Neural progenitor cell (in vitro differentiated cells): ENCODE data around the gene FIBCD1.
A peak's percentile ranks its signal among the peaks of the same experiment; 100 is the strongest.

Source experiments
- EZH2 ChIP-seq: fragments of 200-600 bp; sonication (generic); IDR thresholded peaks from 2 replicates; pipeline ENCODE4 v1.6.1; 2017; ENCODE audit warnings: antibody characterized with exemption, mild to moderate bottlenecking, moderate library complexity
- EZH2phosphoT487 ChIP-seq: fragments of 200-600 bp; sonication (generic); IDR thresholded peaks from 2 replicates; pipeline ENCODE4 v1.6.1; 2017; ENCODE audit warnings: antibody characterized with exemption
- TF ChIP-seq, protein P1 (sequence below): fragments of 200-600 bp; sonication (generic); IDR thresholded peaks from 2 replicates; pipeline ENCODE4 v1.5.1; 2017; ENCODE audit warnings: antibody characterized with exemption, mild to moderate bottlenecking

DNA sequence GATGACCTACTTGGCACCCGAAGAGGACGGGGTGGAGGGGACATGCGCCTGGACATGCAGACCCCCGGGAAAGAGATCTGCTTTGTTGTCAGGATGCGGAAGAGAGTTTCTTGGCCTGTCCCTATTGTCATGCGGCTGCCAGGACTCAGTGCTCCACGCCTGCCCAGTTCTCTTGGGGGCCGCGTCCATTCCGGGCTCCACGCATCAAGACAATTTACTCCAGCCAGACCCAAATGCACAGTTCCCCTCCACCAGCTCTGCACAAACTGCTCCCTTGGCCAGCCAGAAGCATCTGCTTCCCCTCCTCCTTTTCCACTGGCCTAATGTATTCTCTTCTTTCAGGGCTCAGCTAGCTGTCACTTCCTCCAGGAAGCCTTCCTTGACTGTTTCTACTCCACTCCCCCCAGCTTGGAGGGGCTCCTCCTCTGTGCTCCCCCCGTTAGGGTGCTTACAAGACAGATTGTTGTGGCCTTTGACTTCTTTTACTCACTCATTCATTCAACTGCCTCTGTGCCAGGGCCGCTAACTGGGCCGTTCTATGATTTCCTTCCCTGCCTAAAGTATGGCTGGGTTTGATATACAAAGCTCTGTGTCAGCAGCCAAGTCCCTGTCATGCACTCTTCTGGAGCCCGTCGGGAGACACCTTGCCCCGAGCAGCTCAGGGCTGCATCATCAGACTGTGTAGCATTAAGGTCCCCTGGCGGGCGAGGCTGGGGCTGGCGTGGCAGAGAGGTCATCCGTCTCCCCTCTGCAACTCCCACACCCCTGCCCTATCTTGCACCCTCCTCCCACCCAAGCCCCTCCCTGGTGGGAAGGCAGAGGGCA is 6.6 kb downstream of the FIBCD1 start:
- TF ChIP-seq, protein P1, sequence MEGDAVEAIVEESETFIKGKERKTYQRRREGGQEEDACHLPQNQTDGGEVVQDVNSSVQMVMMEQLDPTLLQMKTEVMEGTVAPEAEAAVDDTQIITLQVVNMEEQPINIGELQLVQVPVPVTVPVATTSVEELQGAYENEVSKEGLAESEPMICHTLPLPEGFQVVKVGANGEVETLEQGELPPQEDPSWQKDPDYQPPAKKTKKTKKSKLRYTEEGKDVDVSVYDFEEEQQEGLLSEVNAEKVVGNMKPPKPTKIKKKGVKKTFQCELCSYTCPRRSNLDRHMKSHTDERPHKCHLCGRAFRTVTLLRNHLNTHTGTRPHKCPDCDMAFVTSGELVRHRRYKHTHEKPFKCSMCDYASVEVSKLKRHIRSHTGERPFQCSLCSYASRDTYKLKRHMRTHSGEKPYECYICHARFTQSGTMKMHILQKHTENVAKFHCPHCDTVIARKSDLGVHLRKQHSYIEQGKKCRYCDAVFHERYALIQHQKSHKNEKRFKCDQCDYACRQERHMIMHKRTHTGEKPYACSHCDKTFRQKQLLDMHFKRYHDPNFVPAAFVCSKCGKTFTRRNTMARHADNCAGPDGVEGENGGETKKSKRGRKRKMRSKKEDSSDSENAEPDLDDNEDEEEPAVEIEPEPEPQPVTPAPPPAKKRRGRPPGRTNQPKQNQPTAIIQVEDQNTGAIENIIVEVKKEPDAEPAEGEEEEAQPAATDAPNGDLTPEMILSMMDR = peak; percentile 25
- TF ChIP-seq EZH2 = no peak
- TF ChIP-seq EZH2phosphoT487 = no peak
